OCI-LY7 (cell line): Measurements from ENCODE around the gene NAALADL2.

ENCODE experiments used
- EZH2phosphoT487 ChIP-seq: fragments of 200-600 bp; sonication (generic); IDR thresholded peaks from 2 replicates; pipeline ENCODE4 v1.6.1; 2018; ENCODE audit warnings: low read depth, borderline replicate concordance, mild to moderate bottlenecking, mixed run types, antibody characterized with exemption, low read length, moderate library complexity, mixed read lengths
- TF ChIP-seq, protein P1 (sequence below): fragments of 200-600 bp; sonication (generic); conservative IDR thresholded peaks from 2 replicates; pipeline ENCODE4 v1.5.1; 2014; ENCODE audit warnings: mild to moderate bottlenecking, antibody characterized with exemption, low read length, moderate library complexity, mixed read lengths

- TF ChIP-seq, protein P1, sequence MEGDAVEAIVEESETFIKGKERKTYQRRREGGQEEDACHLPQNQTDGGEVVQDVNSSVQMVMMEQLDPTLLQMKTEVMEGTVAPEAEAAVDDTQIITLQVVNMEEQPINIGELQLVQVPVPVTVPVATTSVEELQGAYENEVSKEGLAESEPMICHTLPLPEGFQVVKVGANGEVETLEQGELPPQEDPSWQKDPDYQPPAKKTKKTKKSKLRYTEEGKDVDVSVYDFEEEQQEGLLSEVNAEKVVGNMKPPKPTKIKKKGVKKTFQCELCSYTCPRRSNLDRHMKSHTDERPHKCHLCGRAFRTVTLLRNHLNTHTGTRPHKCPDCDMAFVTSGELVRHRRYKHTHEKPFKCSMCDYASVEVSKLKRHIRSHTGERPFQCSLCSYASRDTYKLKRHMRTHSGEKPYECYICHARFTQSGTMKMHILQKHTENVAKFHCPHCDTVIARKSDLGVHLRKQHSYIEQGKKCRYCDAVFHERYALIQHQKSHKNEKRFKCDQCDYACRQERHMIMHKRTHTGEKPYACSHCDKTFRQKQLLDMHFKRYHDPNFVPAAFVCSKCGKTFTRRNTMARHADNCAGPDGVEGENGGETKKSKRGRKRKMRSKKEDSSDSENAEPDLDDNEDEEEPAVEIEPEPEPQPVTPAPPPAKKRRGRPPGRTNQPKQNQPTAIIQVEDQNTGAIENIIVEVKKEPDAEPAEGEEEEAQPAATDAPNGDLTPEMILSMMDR, result no peak
- TF ChIP-seq EZH2phosphoT487, result no peak
Observed at GRCh38 chr3:174937478-174937877, 78.3 kb downstream of the NAALADL2 start.
